COLO829 (cell line): ENCODE results near the gene CARD10.

ENCODE experiments used
- DNase-seq: peaks from one replicate; pipeline ENCODE4 v3.0.0; 2012; ENCODE audit warnings: low spot score

Gene CARD10

GRCh38 chr22:37525746-37526350 is 6.6 kb upstream of the CARD10 start:
- no peak for DNase-seq

- peak; percentile 82 for DNase-seq
Measured at GRCh38 chr22:37525073-37525745, 6.0 kb upstream of the CARD10 start.

GRCh38 chr22:37522482-37522881 is 3.3 kb upstream of the CARD10 start:
- no peak for DNase-seq

GRCh38 chr22:37521236-37521739 is 2.1 kb upstream of the CARD10 start:
- no peak for DNase-seq

- DNase-seq: no peak
Measured at GRCh38 chr22:37520776-37521191, 1.6 kb upstream of the CARD10 start.

- no peak for DNase-seq
Measured at GRCh38 chr22:37518509-37519267, 527 bp downstream of the CARD10 start.

- DNase-seq: no peak
Measured at GRCh38 chr22:37517826-37518450, 1.3 kb downstream of the CARD10 start.

GRCh38 chr22:37516456-37516855 is 2.8 kb downstream of the CARD10 start:
- DNase-seq: no peak

- no peak for DNase-seq
Measured at GRCh38 chr22:37515901-37516300, 3.3 kb downstream of the CARD10 start.

GRCh38 chr22:37514526-37515051 is 4.6 kb downstream of the CARD10 start:
- DNase-seq: no peak

- DNase-seq: no peak
Measured at GRCh38 chr22:37511395-37512104, 7.7 kb downstream of the CARD10 start.

- DNase-seq: no peak
Measured at GRCh38 chr22:37510091-37510490, 9.1 kb downstream of the CARD10 start.

- no peak for DNase-seq
Measured at GRCh38 chr22:37509059-37509860, 10.0 kb downstream of the CARD10 start.

GRCh38 chr22:37508431-37508992 is 10.7 kb downstream of the CARD10 start:
- DNase-seq: no peak

GRCh38 chr22:37507731-37508130 is 11.5 kb downstream of the CARD10 start:
- DNase-seq: no peak

GRCh38 chr22:37505989-37506388 is 13.2 kb downstream of the CARD10 start:
- no peak for DNase-seq

GRCh38 chr22:37505565-37505964 is 13.7 kb downstream of the CARD10 start:
- no peak for DNase-seq

GRCh38 chr22:37504964-37505363 is 14.3 kb downstream of the CARD10 start:
- no peak for DNase-seq

GRCh38 chr22:37503850-37504249 is 15.4 kb downstream of the CARD10 start:
- DNase-seq: no peak

GRCh38 chr22:37503183-37503683 is 16.0 kb downstream of the CARD10 start:
- DNase-seq: no peak
